IPS-NIHi11 (cell line): Measurements from ENCODE around the gene ADAM22.

Experiments
- DNase-seq: peaks from one replicate; pipeline ENCODE4 v3.0.0; 2012; ENCODE audit warnings: mixed read lengths, low spot score

The ADAM22 gene

DNA sequence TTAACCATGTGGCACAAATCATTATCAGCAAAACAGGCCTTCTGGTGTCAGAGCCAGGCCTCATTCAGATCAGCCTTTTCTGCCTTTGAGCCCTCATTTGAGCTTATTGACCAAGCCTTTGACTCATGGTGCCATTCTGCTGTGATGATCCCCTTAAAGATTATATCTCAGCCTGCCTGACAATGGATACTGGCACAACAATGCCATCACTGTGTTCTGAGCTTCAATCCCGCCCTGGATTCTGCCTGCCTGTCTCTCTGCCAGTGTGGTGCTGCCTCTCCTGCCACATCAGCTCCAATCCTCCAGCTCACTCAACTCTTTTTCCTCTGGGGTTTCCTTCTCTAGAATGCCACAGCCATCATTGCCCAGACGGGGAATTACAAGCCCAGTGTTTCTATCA lies 233.2 kb downstream of the ADAM22 start:
- DNase-seq = no peak

DNA sequence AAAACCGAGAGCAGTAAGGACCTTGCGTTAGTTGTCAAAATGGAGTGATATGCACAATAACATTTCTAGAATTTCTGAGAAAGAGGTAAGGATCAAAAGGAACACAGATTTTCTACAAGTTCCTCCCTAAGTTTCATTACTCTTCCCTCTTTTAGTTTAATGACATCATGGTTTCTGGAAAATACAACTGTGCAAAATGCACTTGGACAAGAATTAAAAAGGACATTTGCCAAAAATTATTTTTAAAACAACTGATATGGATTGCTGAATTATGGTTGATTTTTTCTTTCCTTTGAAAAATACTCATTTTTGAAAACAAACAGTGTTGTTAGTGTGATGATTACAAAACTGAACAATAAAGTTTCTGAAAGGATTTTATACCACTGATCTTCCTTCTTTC lies 233.7 kb downstream of the ADAM22 start:
- DNase-seq = no peak

GRCh38 chr7:88169717-88170320 lies 235.8 kb downstream of the ADAM22 start:
- DNase-seq = no peak

- no peak for DNase-seq
Observed at GRCh38 chr7:88172842-88173241, 238.8 kb downstream of the ADAM22 start.

GRCh38 chr7:88176190-88176589 lies 242.1 kb downstream of the ADAM22 start:
- DNase-seq = no peak

DNA sequence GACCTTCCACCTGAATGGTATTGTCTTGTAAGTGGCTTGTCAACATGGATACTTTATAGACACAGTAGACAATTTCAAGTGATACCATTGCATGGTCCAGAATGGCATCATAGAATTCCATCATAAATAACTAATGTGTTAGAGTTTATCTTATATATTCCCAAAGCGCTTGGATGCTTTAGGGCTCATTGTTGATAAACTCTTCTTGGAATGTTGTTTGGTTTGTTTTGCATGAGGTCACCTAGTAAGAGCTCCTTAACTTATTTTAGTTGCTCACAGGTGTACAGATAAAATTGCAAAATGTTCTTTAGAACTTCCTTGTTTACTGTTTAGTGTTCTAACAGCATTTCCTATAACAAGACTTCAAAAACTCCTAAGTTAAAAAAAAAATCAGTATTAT lies 249.0 kb downstream of the ADAM22 start:
- DNase-seq = no peak

DNA sequence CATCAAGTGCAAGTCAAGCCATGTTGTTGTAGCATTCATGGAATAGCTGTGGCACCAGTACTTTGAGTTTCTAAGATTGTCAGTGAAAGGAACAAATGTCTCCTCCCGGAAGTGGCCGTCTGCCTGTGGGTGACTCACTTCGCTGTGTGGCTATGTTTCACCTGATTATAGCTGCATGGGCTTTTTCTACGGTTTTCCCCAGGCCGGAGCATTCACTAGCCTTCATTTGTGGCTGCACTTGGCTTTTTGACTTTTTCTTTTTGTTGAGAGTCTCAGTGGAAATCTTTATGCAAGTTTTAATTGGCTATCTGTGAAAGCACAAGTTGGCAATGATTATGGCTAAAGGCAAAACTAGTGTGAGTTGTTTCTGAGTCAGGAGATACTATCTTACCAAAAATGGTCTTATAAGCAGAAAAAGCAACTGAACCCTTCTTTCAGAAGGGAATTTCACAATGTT lies 250.8 kb downstream of the ADAM22 start:
- DNase-seq = no peak

GRCh38 chr7:88185650-88186049 lies 251.6 kb downstream of the ADAM22 start:
- DNase-seq = no peak

DNA sequence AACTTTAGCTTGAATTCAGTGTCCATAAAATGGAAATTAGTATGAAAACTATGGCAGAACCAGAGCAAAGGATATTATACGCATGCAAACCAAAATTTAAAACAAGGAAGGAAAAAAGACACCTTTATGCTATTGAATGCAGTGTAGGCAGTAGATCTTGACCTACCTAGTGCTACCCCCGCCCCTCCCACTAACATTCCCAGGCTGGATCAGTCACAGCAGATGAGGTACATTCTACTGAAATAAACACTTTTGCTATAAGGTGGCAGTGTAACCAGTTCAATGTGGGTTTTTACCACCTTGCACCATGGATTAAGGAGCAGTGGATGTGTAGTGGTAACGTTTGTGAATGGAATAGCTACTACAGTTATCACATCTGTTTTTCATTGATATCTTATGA lies 257.9 kb downstream of the ADAM22 start:
- no peak for DNase-seq

- DNase-seq = no peak
Observed at GRCh38 chr7:88200261-88200660, 266.2 kb downstream of the ADAM22 start.

DNA sequence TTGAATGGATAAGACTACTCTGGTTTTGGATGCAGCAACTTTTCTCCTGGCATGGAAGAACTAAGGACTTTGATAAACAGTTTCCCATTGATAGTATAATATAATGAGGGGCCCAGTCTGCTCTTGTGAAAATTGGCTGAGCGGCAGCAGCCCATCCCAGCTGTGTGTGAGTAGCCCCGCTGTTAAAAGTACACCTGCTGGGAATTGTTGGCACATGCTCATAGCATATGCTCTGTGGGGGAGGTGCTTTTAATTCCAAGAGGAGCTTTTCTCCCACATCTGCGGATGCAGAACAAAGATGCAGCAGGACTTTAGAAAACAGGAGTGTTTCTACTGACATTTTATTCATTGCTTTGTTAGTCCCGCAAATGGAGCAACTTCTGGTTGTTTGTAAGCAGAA lies 266.7 kb downstream of the ADAM22 start:
- DNase-seq = peak; percentile 22

GRCh38 chr7:88201305-88201704 lies 267.3 kb downstream of the ADAM22 start:
- no peak for DNase-seq

DNA sequence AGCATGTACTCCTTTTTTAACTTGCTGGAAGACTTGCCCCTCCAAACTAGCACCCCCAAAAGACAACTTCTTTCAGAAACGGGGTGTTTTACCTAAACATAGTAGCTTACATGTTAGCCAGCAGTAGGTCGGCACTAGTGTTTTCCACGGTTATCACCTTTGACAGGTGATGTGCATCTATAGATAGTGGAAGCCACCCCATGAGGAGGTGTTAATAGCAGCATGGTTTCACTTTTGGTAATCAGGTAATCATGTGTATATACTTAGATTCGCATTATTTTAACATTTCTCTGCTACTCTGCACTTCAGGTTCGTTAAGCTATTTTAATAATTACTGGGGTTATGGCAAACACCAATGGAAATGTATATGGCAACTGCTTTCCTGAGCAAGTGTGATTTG lies 268.2 kb downstream of the ADAM22 start:
- no peak for DNase-seq

DNA sequence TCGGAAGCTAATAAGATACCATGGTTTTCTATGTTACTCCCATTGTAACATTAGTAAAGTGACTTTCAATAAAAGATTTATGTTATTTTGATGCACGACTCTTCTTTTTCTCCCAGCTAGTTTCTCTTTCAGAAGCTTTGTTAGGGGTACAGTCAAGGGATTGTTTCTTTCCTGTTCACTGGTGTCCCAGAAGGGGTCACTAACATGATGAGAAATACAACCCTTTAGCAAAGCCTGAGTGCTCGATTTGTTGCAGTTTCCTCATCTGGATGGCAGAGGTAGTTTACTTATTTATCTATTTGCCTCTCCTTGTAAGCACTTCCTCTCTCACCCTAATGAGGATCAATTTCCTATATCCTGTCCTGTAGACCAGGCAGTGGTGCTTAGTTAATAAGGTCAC lies 268.7 kb downstream of the ADAM22 start:
- no peak for DNase-seq

- DNase-seq = no peak
Observed at GRCh38 chr7:88203401-88203800, 269.4 kb downstream of the ADAM22 start.

- no peak for DNase-seq
Observed at GRCh38 chr7:88204525-88205110, 270.6 kb downstream of the ADAM22 start.

DNA sequence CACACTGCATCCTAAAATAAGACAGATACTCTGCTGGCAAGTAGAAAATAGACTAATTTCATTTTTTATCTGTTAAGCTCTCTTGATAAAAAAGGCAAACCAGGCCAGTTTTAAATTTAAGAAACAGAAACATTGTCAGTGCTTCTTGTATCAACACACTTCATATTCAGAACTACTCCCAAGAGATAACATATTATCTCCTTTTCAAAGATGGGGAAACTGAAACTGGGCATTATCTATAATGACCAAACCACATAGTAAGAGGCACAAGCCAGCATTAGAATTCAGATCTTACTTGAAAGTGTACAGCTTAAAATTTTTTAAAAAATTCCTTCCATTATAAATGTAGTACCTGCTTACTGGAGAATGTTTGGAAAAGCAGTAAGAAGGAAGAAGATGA lies 271.1 kb downstream of the ADAM22 start:
- no peak for DNase-seq

DNA sequence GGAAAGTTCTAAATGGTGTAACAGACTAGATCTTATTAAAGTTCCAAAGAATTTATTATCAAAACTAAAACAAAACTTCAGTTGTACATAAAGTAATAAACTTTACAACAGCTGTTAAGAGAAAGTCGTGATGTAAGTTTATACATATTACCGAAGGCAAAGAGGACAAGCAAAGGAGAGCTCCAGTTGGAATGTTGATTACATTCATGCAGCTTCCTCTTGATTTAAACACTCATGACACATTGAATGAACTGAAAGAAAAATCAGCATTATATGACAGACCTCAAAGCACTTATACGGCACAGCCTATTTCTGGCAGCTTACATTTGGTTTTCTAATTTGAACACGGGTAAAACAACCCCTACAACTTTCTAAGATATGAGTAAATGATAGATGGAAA lies 272.2 kb downstream of the ADAM22 start:
- DNase-seq = no peak

DNA sequence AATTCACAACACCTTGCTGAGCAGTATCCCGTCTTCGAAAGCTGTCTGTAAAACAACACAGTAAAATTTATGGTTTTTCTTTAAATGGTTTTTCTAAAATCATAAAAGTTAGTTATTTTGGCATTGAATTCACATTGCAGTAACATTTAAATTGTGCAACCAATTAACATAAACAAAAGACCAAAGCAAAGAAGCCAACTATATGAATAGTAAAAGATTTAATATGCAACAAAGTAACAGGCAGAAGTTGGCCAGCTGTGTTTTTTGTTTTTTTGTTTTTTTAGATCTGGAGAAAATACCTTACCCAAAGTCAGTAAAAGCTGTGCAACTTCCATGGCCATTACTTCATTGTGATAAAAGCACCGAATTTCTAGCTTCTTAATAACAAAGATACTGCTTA lies 274.5 kb downstream of the ADAM22 start:
- no peak for DNase-seq

DNA sequence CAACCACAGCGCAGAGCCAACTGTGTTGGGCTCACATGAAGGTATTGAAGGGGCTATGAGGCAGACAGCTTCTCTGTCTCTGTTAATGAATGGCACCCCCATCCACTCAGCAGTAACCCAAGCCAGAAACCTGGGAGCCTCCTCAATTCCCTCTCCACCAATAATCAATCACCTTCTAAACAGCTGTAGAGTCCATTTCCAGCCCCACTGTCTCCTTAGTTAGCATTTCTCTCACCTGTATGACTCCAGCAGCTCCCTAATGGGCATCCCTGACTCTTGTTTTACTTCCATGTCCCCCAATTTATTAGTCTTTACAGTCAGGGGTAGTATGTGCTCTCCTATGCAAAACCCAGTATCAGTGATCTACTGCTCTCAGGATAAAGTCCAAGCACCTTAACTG lies 278.9 kb downstream of the ADAM22 start:
- no peak for DNase-seq

GRCh38 chr7:88214456-88214855 lies 280.4 kb downstream of the ADAM22 start:
- no peak for DNase-seq

GRCh38 chr7:88215295-88215694 lies 281.2 kb downstream of the ADAM22 start:
- DNase-seq = no peak

- no peak for DNase-seq
Observed at GRCh38 chr7:88216276-88216675, 282.2 kb downstream of the ADAM22 start.

- peak; percentile 16 for DNase-seq
Observed at GRCh38 chr7:88217675-88218428, 283.8 kb downstream of the ADAM22 start.
